IPS-20b (cell line): Measurements from ENCODE around the gene USP16.

Experiments used
- H3K27ac ChIP-seq: one replicate; pipeline ENCODE4 v1.5.1; 2013; ENCODE audit warnings: low read length
- H3K27me3 ChIP-seq: 2 replicates; pipeline ENCODE4 v1.6.1; 2013; ENCODE audit warnings: mild to moderate bottlenecking, low read length, inconsistent platforms; ENCODE audit not compliant: insufficient read depth
- H3K36me3 ChIP-seq: 2 replicates; pipeline ENCODE4 v1.6.1; 2013; ENCODE audit warnings: low read depth, mild to moderate bottlenecking, inconsistent platforms, low read length, moderate library complexity; ENCODE audit not compliant: insufficient read depth
- H3K4me1 ChIP-seq: 2 replicates; pipeline ENCODE4 v1.6.1; 2013; ENCODE audit warnings: mild to moderate bottlenecking, control low read depth, inconsistent platforms, low read length, moderate library complexity; ENCODE audit not compliant: insufficient read depth
- H3K4me3 ChIP-seq: 2 replicates; pipeline ENCODE4 v1.5.1; 2013; ENCODE audit warnings: mild to moderate bottlenecking, low read length, inconsistent platforms
- H3K9ac ChIP-seq: 2 replicates; pipeline ENCODE4 v1.6.1; 2013; ENCODE audit warnings: low read depth, mild to moderate bottlenecking, inconsistent platforms, low read length, moderate library complexity
- H3K9me3 ChIP-seq: 2 replicates; pipeline ENCODE4 v1.6.1; 2013; ENCODE audit warnings: mild to moderate bottlenecking, low read depth, low read length, inconsistent platforms; ENCODE audit not compliant: insufficient read depth

The USP16 gene

DNA sequence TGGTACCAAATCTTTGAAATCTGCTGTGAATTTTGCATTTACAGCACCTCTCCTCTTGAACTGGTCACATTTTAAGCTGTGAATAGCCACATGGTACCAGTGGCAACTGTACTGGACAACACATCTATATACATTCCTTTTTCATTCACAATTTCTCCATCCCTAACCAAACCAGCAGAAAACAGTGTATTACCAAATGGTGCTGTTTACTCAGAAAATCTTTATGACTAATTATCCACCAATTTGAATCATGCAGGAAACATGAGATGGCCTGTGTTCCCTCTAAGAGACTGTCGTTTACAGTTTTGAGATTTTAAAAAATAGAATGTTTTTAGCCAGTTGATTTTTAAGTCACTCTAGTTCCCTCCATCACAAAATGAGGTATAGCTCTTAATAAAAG lies 66.6 kb downstream of the USP16 start:
- no peaks in the 10 kb centered on the region for H3K27me3 ChIP-seq
- peaks cover 7% of the 10 kb centered on the region; the same call in 1 of the 2 replicates for H3K4me1 ChIP-seq
- H3K9ac ChIP-seq = no peak overlapping the region
- no peak overlapping the region for H3K4me3 ChIP-seq
- H3K9me3 ChIP-seq = no peaks in the 10 kb centered on the region
- no peaks in the 10 kb centered on the region for H3K36me3 ChIP-seq
- H3K27ac ChIP-seq = no peak overlapping the region

- Histone ChIP-seq H3K27ac (no peak overlapping the region), H3K4me3 (no peak overlapping the region), H3K9ac (no peak overlapping the region), H3K9me3 (no peaks in the 10 kb centered on the region), H3K4me1 (peaks cover 7% of the 10 kb centered on the region; the same call in 1 of the 2 replicates), H3K27me3 (no peaks in the 10 kb centered on the region), H3K36me3 (no peaks in the 10 kb centered on the region)
Observed at GRCh38 chr21:29092102-29092959, 67.9 kb downstream of the USP16 start.

- H3K4me3 ChIP-seq = no peak overlapping the region
- no peaks in the 10 kb centered on the region for H3K27me3 ChIP-seq
- H3K36me3 ChIP-seq = no peaks in the 10 kb centered on the region
- H3K9ac ChIP-seq = no peak overlapping the region
- H3K4me1 ChIP-seq = peaks cover 7% of the 10 kb centered on the region; the same call in 1 of the 2 replicates
- H3K9me3 ChIP-seq = no peaks in the 10 kb centered on the region
- no peak overlapping the region for H3K27ac ChIP-seq
Observed at GRCh38 chr21:29096218-29097015, 71.9 kb downstream of the USP16 start.

- H3K9ac ChIP-seq = no peak overlapping the region
- H3K4me1 ChIP-seq = peaks cover 7% of the 10 kb centered on the region; the same call in 1 of the 2 replicates
- H3K4me3 ChIP-seq = no peak overlapping the region
- H3K9me3 ChIP-seq = no peaks in the 10 kb centered on the region
- H3K36me3 ChIP-seq = no peaks in the 10 kb centered on the region
- no peaks in the 10 kb centered on the region for H3K27me3 ChIP-seq
- no peak overlapping the region for H3K27ac ChIP-seq
Observed at GRCh38 chr21:29098156-29098555, 73.7 kb downstream of the USP16 start.

DNA sequence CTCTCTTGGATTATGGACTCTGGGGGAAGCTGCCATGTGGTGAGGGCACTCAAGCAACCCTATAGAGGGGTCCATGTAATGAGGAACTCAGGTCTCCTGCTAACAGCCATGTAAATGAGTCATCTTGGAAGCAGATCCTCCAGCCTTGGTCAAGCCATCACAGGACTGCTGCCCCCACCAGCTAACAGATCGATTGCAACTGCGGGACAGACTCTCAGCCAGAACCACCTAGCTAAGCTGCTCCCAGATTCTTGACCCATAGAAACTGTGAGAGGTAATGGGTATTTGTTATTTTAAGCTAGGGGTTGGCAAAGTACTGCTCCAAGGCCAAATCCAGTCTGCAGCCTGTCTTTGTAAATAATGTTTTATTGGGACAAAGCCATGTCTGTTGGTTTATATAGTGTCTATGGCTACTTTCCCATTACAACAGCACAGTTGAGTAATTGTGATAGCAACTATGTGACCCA lies 78.4 kb downstream of the USP16 start:
- Histone ChIP-seq H3K9me3 (no peaks in the 10 kb centered on the region), H3K27me3 (no peaks in the 10 kb centered on the region), H3K36me3 (no peaks in the 10 kb centered on the region), H3K4me3 (no peak overlapping the region), H3K27ac (no peak overlapping the region), H3K4me1 (no peaks in the 10 kb centered on the region), H3K9ac (no peak overlapping the region)
